Limb (tissue), 2 donors: ENCODE measurements around the gene LIN54.
"Not testable (repeated sequence)": the region's sequence is repeated elsewhere in the genome, so short reads cannot be mapped to it uniquely, and the experiment has no call there.

Experiments
- DNase-seq, 2 donors: peaks; one replicate each; pipeline ENCODE4 v3.0.0-alpha.2; 2016; ENCODE audit errors: extremely low spot score in 2 of 2

LIN54 gene

GRCh38 chr4:82948647-82949204, 61.9 kb downstream of the LIN54 start:
- DNase-seq, result no peak

GRCh38 chr4:82947498-82947897, 63.1 kb downstream of the LIN54 start:
- no peak for DNase-seq

DNA sequence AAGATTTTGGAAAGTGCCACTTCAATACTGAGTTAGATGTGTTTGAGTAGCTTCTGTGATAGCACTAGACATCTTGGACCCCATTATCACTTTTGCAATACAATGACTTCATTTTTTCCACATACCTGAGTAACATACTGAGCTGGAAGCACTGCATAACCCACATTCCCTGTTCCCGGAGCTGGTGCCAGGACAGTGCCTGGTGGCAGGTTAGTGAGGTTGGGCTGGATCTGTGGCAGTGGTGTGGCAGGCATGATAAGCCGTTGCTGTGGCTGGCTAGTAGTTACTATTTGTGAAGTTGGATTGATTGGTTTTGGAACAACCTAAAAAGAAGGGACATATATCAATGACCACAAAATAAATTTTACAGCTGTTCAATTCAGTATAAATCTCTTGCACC, 71.2 kb downstream of the LIN54 start:
- DNase-seq, result no peak

- no peak for DNase-seq
These were observed 76.2 kb downstream of the LIN54 start for GRCh38 chr4:82934441-82934840.

GRCh38 chr4:82930848-82931755, 79.5 kb downstream of the LIN54 start:
- DNase-seq, result peak in 1 of 2 donors; percentile 10

DNA sequence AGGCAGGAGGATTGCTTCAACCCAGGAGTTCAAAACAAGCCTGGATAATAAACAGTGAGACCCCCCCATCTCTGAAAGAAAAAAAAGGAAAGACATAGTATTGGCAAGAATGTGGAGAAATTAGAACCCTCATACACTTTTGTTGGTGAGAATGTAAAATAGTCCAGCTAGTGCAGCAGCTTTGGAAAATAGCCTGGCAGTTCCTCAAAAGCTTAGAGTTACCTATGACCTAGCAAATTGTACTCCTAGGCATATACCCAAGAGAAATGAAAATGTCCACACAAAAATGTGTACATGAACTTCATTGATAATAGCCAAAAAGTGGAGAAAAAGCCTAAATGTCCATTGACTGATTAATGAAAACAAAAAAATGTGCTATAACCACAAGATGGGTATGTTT, 88.8 kb downstream of the LIN54 start:
- no peak for DNase-seq

DNA sequence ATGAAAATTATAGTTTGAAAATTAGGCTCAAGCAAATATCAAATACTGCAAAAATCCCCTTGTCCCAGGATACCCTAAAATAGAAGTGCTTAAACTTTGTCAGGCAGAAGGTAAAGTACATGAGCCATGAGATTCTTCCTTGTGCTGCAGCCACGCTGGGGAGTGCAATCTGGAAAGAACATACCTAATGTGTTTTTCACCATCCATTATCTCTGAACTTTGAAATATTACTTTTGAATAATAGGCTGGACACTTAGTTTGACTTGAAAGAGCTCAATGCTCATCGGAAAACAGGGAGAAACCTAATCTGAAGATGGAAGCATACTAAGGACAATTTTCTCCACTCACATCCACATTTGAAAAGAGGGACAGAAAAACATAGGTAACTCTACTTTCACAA, 91.2 kb downstream of the LIN54 start:
- no peak for DNase-seq

DNA sequence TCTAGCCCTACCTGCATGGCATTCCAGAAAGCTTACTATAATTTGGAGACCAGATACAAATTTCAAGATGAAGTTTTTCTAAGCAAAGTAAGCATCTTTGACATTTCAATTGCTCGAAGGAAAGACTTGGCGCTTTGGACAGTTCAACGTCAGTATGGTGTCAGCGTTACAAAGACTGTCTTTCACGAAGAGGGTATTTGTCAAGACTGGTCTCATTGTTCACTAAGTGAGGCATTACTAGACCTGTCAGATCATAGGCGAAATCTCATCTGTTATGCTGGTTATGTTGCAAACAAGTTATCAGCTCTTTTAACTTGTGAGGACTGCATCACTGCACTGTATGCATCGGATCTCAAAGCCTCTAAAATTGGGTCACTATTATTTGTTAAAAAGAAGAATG, 92.5 kb downstream of the LIN54 start:
- DNase-seq, result no peak

- DNase-seq, result not testable (repeated sequence)
These were observed 96.7 kb downstream of the LIN54 start for GRCh38 chr4:82913968-82914367.

DNA sequence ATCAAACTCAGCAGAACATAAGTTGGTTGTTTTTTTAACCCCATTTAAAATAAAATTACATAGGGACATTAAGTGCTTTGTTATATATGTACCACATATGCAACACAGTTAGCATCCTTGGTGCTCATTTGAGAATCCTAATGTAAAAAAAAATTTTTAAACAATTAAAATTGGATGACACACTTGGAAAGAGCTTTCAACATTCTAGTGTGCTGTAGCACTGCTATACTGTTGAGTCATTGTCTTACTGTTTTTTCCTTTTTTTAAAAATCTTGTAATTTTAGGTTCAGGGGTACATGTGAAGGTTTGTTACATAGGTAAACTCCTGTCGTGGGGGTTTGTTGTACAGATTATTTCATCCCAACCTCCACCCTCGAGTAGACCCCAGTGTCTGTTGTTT, 97.3 kb downstream of the LIN54 start:
- DNase-seq, result no peak

- no peak for DNase-seq
These were observed 101.3 kb downstream of the LIN54 start for GRCh38 chr4:82909326-82909725.

GRCh38 chr4:82906469-82906868, 104.2 kb downstream of the LIN54 start:
- no peak for DNase-seq

DNA sequence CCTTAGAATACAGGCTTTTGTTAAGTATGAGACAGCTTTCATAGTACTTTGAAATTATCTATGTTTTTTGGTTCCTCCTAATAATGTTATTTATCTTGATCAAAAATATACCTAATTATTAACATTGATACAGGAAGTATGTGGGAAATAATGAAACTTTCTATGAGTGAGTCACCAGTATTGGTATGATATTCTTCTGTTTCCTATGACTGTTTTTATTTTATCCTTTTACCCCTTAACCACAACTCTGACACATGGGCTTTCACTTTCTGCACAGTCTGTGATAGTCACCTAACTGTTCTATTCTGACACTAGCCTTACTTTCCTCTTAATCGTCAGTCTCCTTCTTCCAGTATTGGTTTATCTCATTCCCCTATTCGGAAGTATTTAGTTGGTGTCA, 105.4 kb downstream of the LIN54 start:
- DNase-seq, result no peak

- DNase-seq, result no peak
These were observed 106.9 kb downstream of the LIN54 start for GRCh38 chr4:82903737-82904136.

- DNase-seq, result no peak
These were observed 109.4 kb downstream of the LIN54 start for GRCh38 chr4:82901183-82901718.

DNA sequence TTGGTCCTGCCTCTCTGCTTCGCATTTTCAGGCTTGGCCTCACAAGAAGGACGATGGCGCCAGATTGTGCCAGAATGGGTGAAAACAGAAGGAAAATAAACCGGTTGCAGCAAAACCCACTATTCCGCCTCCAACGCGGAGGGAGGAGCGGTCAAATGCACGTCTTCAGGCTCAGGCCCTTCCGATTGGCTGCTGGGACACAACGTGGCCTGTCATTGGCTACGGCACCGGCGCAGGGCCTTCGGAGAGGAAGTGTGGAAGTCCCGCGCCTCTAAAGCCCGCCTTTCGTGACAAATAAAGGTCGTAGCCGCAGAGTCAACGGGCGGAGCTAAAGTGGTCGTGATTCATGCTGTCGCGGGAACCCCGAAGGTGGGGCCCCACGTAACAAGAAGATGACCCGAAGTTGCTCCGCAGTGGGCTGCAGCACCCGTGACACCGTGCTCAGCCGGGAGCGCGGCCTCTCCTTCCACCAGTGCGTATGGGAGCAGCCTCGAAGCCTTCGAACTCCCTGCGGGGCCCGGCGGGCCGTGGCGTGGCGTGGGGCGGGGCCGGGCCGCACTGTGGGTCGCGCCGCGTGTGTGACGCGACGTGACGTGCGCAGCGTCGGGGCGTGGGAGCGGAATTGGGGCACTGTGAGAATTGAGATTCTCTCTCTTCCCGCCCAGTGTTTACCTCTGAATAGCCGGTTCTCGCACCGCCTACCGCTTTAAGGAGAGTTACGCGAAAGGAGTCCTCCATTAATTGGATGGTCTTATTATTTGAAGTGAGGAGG, 110.0 kb downstream of the LIN54 start, which contains the start of gene THAP9:
Gene THAP9 (plus strand): TSS at position 325 of the 772 bp plus-strand sequence. CDS start 68 bp downstream, at position 393.
- DNase-seq, result peak; percentile 96 to 99

- no peak for DNase-seq
These were observed 110.6 kb downstream of the LIN54 start for GRCh38 chr4:82900066-82900410.

DNA sequence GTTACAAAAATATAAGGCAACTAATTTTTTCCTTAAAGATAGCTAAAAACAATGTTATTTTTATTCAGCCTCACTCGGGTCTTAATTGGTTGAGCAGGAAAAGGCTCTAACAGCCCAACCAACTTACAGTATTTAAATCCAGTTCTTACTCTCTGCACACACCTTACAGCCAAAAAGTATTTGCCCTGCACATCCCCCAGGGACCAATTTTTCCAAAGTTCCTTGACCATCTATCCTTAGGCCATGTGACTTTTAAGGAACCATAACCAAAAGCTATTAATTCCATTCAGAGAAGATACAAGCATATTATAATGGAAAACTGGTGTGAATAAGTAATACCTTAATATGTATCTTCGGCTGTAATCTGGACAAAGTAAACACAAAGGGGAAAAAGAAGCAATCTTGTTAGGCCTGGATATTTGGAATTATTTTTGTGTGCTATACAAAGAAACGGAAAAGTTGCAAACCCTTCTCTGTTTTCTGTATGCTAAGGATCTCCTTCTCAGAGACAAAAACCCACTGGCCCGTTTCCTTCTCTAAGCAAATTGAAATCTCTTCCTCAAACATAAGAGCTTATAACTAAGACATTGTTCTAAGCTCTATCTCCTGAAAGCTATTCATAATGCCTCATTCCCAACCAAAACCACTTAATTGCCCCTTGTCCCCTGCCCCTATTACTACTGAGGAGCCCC, 111.1 kb downstream of the LIN54 start:
- no peak for DNase-seq

GRCh38 chr4:82898322-82899243, 112.0 kb downstream of the LIN54 start:
- no peak for DNase-seq

- no peak for DNase-seq
These were observed 113.9 kb downstream of the LIN54 start for GRCh38 chr4:82896755-82897154.
